Measurements from ENCODE around the gene GRM3.

DNA sequence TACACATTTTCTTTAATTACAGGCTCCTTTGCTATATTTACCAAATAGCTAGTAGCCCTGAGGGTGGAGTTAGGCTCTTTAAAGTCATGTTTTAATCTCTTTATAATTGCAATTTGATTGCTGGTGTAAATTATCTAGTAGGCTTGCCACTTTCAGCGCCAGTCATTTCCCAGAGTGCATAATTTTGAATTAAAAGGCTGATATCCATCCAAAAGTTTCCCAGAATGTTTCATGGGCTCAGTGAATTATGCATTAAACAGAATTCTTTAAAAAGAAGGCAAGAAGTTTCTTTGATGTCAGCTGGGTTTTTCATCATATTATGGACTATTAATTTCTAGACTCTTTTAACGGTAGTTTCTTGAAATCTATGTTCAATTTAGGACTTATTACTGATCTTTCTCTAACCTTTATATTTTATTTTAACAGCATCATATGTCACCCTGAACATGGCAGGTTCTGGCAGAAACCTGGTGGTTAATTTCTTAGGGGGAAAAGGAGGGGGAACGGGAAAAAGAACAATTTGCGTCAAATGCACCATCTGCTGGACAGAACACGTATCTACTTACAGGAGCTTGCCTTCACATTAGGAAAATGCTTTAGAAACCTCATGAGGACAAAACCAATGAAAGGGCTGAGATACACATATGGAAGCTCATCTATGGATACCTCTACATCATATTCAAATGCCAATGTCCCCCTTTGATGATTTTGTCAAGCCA lies 171.1 kb downstream of the GRM3 start:
- peak; percentile 51 for TF ChIP-seq CTCF (IDR thresholded peaks at IDR 0.05; ENCODE audit: low read depth, low read length)
- no peak for TF ChIP-seq POLR2A (IDR thresholded peaks at IDR 0.05; ENCODE audit: extremely low read depth, insufficient read length)
- TF ChIP-seq, protein P1, sequence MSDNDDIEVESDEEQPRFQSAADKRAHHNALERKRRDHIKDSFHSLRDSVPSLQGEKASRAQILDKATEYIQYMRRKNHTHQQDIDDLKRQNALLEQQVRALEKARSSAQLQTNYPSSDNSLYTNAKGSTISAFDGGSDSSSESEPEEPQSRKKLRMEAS (IDR thresholded peaks at IDR 0.05; ENCODE audit: low read depth, low read length), result no peak
- no peak for TF ChIP-seq MYC (IDR thresholded peaks at IDR 0.05; ENCODE audit: low read depth, low read length)
